HepG2 (cell line): ENCODE data around the gene GLIS1. TPM values are rescaled to one million over a fixed set of nuclear protein-coding genes. Genes with fewer than 3 reads are reported as not detected.

ENCODE experiments used
- ATAC-seq: fragments of 200-7000 bp; cut with Tn5 transposase; 3 replicates; pipeline ENCODE4 v1.9.1; 2020; ENCODE audit warnings: mild to moderate bottlenecking, moderate library complexity
- BruUV-seq: library from RNA; stranded (reverse); fragments of 400-500 nt; replicated peaks from 2 replicates; lab custom pipeline; 2021; lab: Mats Ljungman, UMichigan
- CTCF ChIA-PET: fragments of 300-600 bp; formaldehyde crosslinking; extraction: SDS; loops from one replicate; lab custom pipeline; 2021; ENCODE audit warnings: low total read pairs, inconsistent platforms, low intra/inter-chr PET ratio; lab: Yijun Ruan, JAX
- POLR2A ChIA-PET: fragments of 350-600 bp; sonication (Branson Sonifier 250); formaldehyde crosslinking; loops from one replicate; lab custom pipeline; 2020; ENCODE audit warnings: antibody characterized with exemption, inconsistent platforms; lab: Yijun Ruan, JAX
- DNase-seq: peaks from one replicate; pipeline ENCODE4 v3.0.0-alpha.2; 2015; ENCODE audit warnings: low spot score
- FAIRE-seq: peaks from 3 replicates; lab custom pipeline; 2011; peaks lifted over from hg19 to GRCh38; lab: Jason Lieb, UNC
- H2AFZ ChIP-seq: one replicate; pipeline ENCODE4 v1.6.1; 2011; ENCODE audit warnings: low read length, inconsistent platforms
- H3K27ac ChIP-seq: fragments of 300-600 bp; 3 replicates; pipeline ENCODE4 v1.8.0; 2011; ENCODE audit warnings: mixed run types, mild to moderate bottlenecking, mixed read lengths, low read length, inconsistent platforms; ENCODE audit not compliant: insufficient read depth; ENCODE audit errors: extremely low read length
- H3K27me3 ChIP-seq, 2 experiments: fragments of 200-600 bp in 1 of 2; 2 replicates in 1 of 2; 3 replicates in 1 of 2; pipeline versions ENCODE4 v1.6.0 to v1.8.0; 2011; ENCODE audit warnings: low read length in 2 of 2, mild to moderate bottlenecking in 2 of 2, moderate library complexity in 2 of 2, inconsistent platforms in 1 of 2; ENCODE audit not compliant: insufficient read depth in 2 of 2, control insufficient read depth in 1 of 2
- H3K36me3 ChIP-seq, 2 experiments: fragments of 200-600 bp in 1 of 2; replicated peaks in 1 of 2; 2 replicates in 1 of 2; 3 replicates in 1 of 2; pipeline versions ENCODE4 v1.5.1 to v1.8.0; 2011; ENCODE audit warnings: low read length in 2 of 2, inconsistent platforms in 1 of 2; ENCODE audit not compliant: insufficient read depth in 2 of 2, control insufficient read depth in 1 of 2
- H3K4me1 ChIP-seq: 2 replicates; pipeline ENCODE4 v1.5.1; 2012; ENCODE audit warnings: low read length, inconsistent platforms; ENCODE audit not compliant: insufficient read depth
- H3K4me2 ChIP-seq: 2 replicates; pipeline ENCODE4 v1.6.0; 2011; ENCODE audit warnings: low read depth, low read length, inconsistent platforms
- H3K4me3 ChIP-seq, 3 experiments: fragments of 200-600 bp in 1 of 3; sonication (generic), shearing (Covaris generic) in 1 of 3; replicated peaks in 1 of 3; 2 replicates each; pipeline ENCODE4 v1.5.1; 2011 to 2016; ENCODE audit warnings: low read length in 3 of 3, inconsistent platforms in 2 of 3, low read depth in 2 of 3, mild to moderate bottlenecking in 2 of 3, control low read depth in 1 of 3, mixed read lengths in 1 of 3; ENCODE audit not compliant: insufficient read depth in 1 of 3
- H3K79me2 ChIP-seq: one replicate; pipeline ENCODE4 v1.6.1; 2011; ENCODE audit warnings: low read length, inconsistent platforms; ENCODE audit not compliant: insufficient read depth
- H3K9ac ChIP-seq: 2 replicates; pipeline ENCODE4 v1.6.0; 2011; ENCODE audit warnings: mild to moderate bottlenecking, low read depth, low read length, inconsistent platforms; ENCODE audit not compliant: insufficient read depth
- H3K9me3 ChIP-seq: 2 replicates; pipeline ENCODE4 v1.5.1; 2012; ENCODE audit warnings: mild to moderate bottlenecking, low read length
- H4K20me1 ChIP-seq: 2 replicates; pipeline ENCODE4 v1.6.0; 2011; ENCODE audit warnings: inconsistent platforms, mild to moderate bottlenecking, low read length, moderate library complexity; ENCODE audit not compliant: insufficient read depth
- ZNF143 ChIP-seq: sonication (generic); formaldehyde crosslinking; IDR thresholded peaks from 2 replicates; pipeline ENCODE4 v1.4.0; 2020; ENCODE audit warnings: missing genetic modification reagents
- ZNF432 ChIP-seq: sonication (generic); formaldehyde crosslinking; IDR thresholded peaks from 2 replicates; pipeline ENCODE4 v1.5.0; 2020; ENCODE audit warnings: missing genetic modification reagents, mild to moderate bottlenecking, borderline replicate concordance
- WGBS: methylation state at CpG from one replicate; pipeline ENCODE4 v1.1.6; 2017; ENCODE audit warnings: low lambda C conversion rate; 5-methylcytosine and 5-hydroxymethylcytosine counted together
- in situ Hi-C: cut with HindIII; loops from 2 replicates; pipeline ENCODE4 v1.10.0; 2017; ENCODE audit warnings: low pct_unique_long_range_greater_than_20kb; ENCODE audit not compliant: extremely low pct_ligation_motif_present
- intact Hi-C: fragments of 100-400 bp; cut with micrococcal nuclease; formaldehyde crosslinking; loops from one replicate; pipeline ENCODE4 v1.10.0; 2022; ENCODE audit not compliant: unreplicated experiment
- polyA plus RNA-seq, 8 experiments: library from polyadenylated mRNA; depleted of rRNA in 3 of 8; stranded (reverse) in 7 of 8; unstranded in 1 of 8; fragments of >200 nt; fragmentation: Illumina TruSeq in 4 of 8; extraction: Trizol in 4 of 8; gene quantifications; 2 replicates each; pipeline versions ENCODE4 v1.2.1 to v1.2.3, GENCODE V29; 2011 to 2016; ENCODE audit warnings: low read depth in 4 of 8, missing spikeins in 1 of 8, mixed read lengths in 1 of 8; ENCODE audit not compliant: insufficient read depth in 1 of 8
- total RNA-seq, 5 experiments: library from RNA; depleted of rRNA; stranded (reverse); fragments of >200 nt; fragmentation: Illumina TruSeq; extraction: Trizol; gene quantifications; 2 replicates each; pipeline ENCODE4 v1.2.3, GENCODE V29; 2016; ENCODE audit warnings: low read depth in 1 of 5
- TF ChIP-seq, protein P1 (sequence below): sonication (generic); formaldehyde crosslinking; IDR thresholded peaks from 2 replicates; pipeline ENCODE4 v1.4.0; 2020; ENCODE audit warnings: low read depth, missing genetic modification reagents

GLIS1 gene
- total and polyA plus RNA-seq, 2 of the 13 experiments (the other 11 are each of a cell fraction or from before 2014, with no cell fraction given) = 0.03 TPM; not detected in 1

GRCh38 chr1:53576381-53576801 is 162.6 kb downstream of the GLIS1 start:
- ATAC-seq (no peak), FAIRE-seq (no peak), DNase-seq (no peak)
- H3K4me3 ChIP-seq = no peak overlapping the region
- H3K27me3 ChIP-seq = peaks cover 10 to 36% of the 10 kb centered on the region in 2 experiments; a peak in 4 of 5 replicates
- no peaks in the 10 kb centered on the region for H3K36me3 ChIP-seq
- in situ Hi-C loops (no loop called here), intact Hi-C loops (no loop called here)
- no peaks in the 10 kb centered on the region for H3K9me3 ChIP-seq
- TF ChIP-seq ZNF432 (CRISPR knock-in tag) = no peak
- TF ChIP-seq, protein P1, sequence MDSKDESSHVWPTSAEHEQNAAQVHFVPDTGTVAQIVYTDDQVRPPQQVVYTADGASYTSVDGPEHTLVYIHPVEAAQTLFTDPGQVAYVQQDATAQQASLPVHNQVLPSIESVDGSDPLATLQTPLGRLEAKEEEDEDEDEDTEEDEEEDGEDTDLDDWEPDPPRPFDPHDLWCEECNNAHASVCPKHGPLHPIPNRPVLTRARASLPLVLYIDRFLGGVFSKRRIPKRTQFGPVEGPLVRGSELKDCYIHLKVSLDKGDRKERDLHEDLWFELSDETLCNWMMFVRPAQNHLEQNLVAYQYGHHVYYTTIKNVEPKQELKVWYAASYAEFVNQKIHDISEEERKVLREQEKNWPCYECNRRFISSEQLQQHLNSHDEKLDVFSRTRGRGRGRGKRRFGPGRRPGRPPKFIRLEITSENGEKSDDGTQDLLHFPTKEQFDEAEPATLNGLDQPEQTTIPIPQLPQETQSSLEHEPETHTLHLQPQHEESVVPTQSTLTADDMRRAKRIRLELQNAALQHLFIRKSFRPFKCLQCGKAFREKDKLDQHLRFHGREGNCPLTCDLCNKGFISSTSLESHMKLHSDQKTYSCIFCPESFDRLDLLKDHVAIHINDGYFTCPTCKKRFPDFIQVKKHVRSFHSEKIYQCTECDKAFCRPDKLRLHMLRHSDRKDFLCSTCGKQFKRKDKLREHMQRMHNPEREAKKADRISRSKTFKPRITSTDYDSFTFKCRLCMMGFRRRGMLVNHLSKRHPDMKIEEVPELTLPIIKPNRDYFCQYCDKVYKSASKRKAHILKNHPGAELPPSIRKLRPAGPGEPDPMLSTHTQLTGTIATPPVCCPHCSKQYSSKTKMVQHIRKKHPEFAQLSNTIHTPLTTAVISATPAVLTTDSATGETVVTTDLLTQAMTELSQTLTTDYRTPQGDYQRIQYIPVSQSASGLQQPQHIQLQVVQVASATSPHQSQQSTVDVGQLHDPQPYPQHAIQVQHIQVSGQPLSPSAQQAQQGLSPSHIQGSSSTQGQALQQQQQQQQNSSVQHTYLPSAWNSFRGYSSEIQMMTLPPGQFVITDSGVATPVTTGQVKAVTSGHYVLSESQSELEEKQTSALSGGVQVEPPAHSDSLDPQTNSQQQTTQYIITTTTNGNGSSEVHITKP (CRISPR knock-in tag) = no peak
- ChIA-PET POLR2A (no interaction called here), CTCF (no interaction called here)
- no peaks in the 10 kb centered on the region for H3K79me2 ChIP-seq
- no peak overlapping the region for H3K27ac ChIP-seq
- H3K4me2 ChIP-seq = no peak overlapping the region
- no peak overlapping the region for H3K9ac ChIP-seq
- no peaks in the 10 kb centered on the region for H3K4me1 ChIP-seq
- BruUV-seq = no TSS peak
- 0 out of 2 replicates have a peak, but pooled peaks cover 3% of the 10 kb centered on the region for H4K20me1 ChIP-seq
- H2AFZ ChIP-seq = no peak overlapping the region
- WGBS = 8% methylated on average over 3 of the region's 6 CpGs

- Histone ChIP-seq H3K4me1 (no peaks in the 10 kb centered on the region), H3K4me2 (no peak overlapping the region), H3K4me3 (no peak overlapping the region), H3K27ac (no peak overlapping the region), H3K79me2 (no peaks in the 10 kb centered on the region), H4K20me1 (0 out of 2 replicates have a peak, but pooled peaks cover 3% of the 10 kb centered on the region), H2AFZ (no peak overlapping the region), H3K36me3 (no peaks in the 10 kb centered on the region), H3K27me3 (peaks cover 9 to 32% of the 10 kb centered on the region in 2 experiments; a peak in 4 of 5 replicates), H3K9ac (no peak overlapping the region), H3K9me3 (no peaks in the 10 kb centered on the region)
- no TSS peak for BruUV-seq
- in situ Hi-C loops (no loop called here), intact Hi-C loops (no loop called here)
- FAIRE-seq = no peak
- ATAC-seq = no peak
- 8% methylated on average over 5 of the region's 5 CpGs for WGBS
- ChIA-PET CTCF (no interaction called here), POLR2A (no interaction called here)
- no peak for DNase-seq
- no peak for TF ChIP-seq ZNF143 (CRISPR knock-in tag)
Measured at GRCh38 chr1:53575955-53576320, 163.0 kb downstream of the GLIS1 start.
